ENCODE measurements around the gene C1orf226. TPM values are rescaled to one million over a fixed set of nuclear protein-coding genes. Genes with fewer than 3 reads are reported as not detected.
"Not testable (repeated sequence)": the region's sequence is repeated elsewhere in the genome, so short reads cannot be mapped to it uniquely, and the experiment has no call there.

Gene C1orf226
- 2.4 TPM in 1 of 2 replicates, not detected in the other for total RNA-seq (2014; rRNA removed; shearing (Covaris generic))

DNA sequence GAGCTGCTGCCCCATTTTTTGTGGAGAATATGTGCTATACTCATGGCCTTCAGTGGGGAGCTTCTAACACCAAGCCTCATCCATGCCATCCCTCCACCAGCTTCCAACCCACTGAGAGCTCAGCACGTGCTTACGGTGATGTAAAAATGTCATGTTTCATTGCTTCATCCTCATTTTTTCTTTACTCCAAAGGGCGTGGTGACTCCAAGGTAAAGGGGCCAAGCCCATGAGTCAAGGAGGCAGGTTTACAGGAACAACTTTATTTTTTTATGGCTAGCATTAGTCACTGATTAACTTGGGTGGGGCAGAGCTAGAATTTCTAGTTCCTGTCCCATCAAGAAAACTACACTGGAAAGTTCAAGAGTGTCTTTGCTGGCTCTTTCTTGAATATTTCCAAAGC, at the start of gene C1orf226:
Gene C1orf226, plus strand, starts transcription at position 346 of the 400 bp plus-strand sequence. CDS start 174 bp downstream, outside the sequence.
- DNase-seq (ENCODE audit: low spot score): no peak
- in situ Hi-C loops (cut with HindIII; ENCODE audit: low sequenced_read_pairs): no loop called here

GRCh38 chr1:162333991-162334390, 47.5 kb upstream of the C1orf226 start:
- in situ Hi-C loops (cut with HindIII; ENCODE audit: low sequenced_read_pairs): no loop called here
- no peak for DNase-seq (ENCODE audit: low spot score)

DNA sequence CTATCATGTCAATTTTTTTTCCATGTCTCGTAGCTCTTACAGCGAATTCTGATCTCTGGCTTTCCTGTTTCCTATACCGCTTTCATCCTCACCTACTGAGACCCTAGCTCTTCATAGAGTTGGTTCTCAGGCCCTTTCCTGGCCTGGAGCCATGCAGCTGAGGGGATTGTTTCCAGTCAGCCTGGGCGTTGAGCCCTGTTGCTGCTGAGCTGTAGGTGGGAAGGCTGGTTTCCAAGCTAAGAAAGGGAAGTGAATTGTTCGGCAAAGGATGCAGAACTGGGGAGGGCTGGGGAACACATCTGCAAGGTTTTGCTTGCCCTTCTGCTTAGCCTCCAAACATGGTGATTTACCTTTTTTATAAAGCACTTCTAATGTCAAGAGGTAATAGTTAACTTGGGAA, 46.4 kb upstream of the C1orf226 start:
- no peak for DNase-seq (ENCODE audit: low spot score)
- in situ Hi-C loops (cut with HindIII; ENCODE audit: low sequenced_read_pairs): no loop called here

DNA sequence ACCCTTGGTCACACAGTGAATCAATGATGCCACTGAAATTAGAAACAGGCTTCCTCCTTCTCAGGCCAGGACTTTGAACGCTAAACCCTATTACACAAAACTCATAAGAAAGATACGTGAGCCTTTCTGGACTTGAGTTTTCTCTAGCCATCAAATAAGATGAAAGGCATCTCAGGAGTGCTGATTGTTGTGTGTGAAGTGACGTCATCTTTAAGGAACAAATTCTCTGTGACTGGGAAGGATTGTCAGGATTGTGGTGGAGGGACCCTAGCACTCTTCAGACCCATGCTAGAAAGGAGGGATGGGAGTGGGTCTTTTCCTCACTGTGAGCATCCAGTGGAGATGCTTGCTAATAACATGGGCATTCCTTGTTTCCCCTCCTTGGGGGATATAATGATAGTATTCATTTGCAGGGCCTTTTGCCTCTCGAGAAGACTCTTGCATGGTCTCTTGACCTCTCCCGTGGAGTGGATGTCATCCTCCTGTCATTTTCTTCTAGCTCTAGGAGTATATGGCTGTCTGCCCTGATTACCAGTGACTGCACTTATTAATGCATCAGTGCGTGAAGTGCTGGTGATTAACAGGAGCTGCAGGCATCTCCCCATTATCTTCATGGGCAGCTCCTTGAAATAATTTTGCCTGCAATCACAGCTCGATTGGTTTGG, 44.8 kb upstream of the C1orf226 start:
- DNase-seq (ENCODE audit: low spot score): peak; percentile 19
- in situ Hi-C loops (cut with HindIII; ENCODE audit: low sequenced_read_pairs): no loop called here

DNA sequence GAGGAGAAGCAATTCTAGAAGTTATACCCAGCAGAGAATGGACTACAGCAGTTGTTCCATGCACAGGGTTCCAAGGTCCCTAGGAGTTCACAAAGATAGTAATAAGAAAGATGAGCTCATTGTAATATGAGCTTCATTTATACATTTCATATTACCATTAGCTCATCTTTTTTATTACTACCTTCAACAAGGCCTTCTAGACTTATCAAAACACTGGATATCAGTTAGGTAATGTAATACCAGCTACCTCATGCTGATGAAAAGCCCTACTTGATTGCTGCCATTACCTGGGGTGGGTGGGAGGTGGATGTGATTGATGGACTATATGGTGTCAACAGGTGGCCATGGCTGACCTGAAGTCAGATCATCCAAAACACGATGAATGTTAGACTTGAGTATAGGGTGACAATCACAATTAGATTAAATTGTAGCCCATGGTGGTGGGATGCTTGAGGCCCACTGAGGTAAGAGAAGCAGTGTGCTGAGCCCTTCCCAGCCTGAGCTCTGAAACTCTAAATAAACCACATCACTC, 39.0 kb upstream of the C1orf226 start:
- DNase-seq (ENCODE audit: low spot score): no peak

DNA sequence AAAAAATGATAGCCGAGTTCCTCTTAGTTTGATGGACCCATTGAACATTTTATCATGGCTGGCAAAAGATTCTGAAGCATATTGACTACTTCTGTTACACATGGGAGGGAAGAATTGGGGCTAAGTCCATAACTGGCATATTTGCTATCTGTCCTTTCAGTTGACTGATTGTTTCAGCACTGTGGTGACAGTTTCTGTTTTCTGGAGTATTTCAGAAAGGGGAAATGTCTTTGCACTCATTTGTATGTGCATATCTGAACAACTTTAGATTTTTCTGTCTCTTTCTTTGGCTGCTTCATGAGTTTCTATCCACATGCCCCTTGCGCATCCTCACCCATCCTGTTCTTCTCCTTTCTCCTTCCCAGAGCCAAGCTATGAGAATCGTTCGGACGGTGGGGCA, 38.1 kb upstream of the C1orf226 start:
- in situ Hi-C loops (cut with HindIII; ENCODE audit: low sequenced_read_pairs): no loop called here
- DNase-seq (ENCODE audit: low spot score): no peak

More for the DNA sequence above, 39.0 kb upstream of the C1orf226 start:
- in situ Hi-C loops (cut with HindIII; ENCODE audit: low sequenced_read_pairs): no loop called here

GRCh38 chr1:162347281-162347680, 34.2 kb upstream of the C1orf226 start:
- in situ Hi-C loops (cut with HindIII; ENCODE audit: low sequenced_read_pairs): no loop called here
- DNase-seq (ENCODE audit: low spot score): no peak

GRCh38 chr1:162349635-162350330, 31.7 kb upstream of the C1orf226 start:
- no peak for DNase-seq (ENCODE audit: low spot score)
- in situ Hi-C loops (cut with HindIII; ENCODE audit: low sequenced_read_pairs): no loop called here

- in situ Hi-C loops (cut with HindIII; ENCODE audit: low sequenced_read_pairs): no loop called here
These were observed 30.2 kb upstream of the C1orf226 start for GRCh38 chr1:162351246-162351842.

DNA sequence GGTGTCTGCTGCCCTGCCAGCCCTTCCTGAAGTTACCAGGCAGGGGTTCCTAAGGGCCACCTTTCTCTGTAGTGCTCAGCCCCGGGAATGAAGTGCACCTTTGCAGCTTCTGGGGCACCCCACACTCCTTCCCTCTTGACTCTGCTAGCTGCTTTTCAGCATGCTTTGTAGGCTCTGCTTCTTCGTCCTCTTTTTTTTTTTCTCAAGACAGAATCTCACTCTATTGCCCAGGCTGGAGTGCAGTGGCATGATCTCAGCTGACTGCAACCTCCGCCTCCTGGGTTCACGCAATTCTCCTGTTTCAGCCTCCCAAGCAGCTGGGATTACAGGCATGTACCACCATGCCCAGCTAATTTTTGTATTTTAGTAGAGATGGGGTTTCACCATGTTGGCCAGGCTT, 29.7 kb upstream of the C1orf226 start:
- DNase-seq (ENCODE audit: low spot score); in situ Hi-C loops (cut with HindIII; ENCODE audit: low sequenced_read_pairs): not testable (repeated sequence)

More at GRCh38 chr1:162351246-162351842, 30.2 kb upstream of the C1orf226 start:
- no peak for DNase-seq (ENCODE audit: low spot score)

DNA sequence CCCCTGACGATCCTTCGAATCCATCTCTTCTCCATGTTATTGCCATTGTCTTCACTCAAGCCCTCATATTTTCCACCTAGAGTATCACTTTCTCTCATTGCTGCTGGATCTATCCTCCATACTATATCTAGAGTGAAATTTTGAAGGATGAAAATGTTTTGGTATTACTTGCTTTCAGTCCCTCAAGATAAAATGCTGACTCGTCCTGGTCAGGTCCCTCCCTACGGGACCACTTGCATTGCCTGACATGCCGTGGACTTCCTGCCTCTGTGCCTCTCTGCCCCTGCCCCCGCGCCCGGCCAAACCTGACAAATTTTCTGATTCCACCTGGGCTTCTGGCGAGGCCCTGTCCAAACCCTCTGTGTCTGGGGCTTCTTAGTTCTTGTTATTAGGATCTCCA, 28.4 kb upstream of the C1orf226 start:
- no peak for DNase-seq (ENCODE audit: low spot score)
- in situ Hi-C loops (cut with HindIII; ENCODE audit: low sequenced_read_pairs): no loop called here

DNA sequence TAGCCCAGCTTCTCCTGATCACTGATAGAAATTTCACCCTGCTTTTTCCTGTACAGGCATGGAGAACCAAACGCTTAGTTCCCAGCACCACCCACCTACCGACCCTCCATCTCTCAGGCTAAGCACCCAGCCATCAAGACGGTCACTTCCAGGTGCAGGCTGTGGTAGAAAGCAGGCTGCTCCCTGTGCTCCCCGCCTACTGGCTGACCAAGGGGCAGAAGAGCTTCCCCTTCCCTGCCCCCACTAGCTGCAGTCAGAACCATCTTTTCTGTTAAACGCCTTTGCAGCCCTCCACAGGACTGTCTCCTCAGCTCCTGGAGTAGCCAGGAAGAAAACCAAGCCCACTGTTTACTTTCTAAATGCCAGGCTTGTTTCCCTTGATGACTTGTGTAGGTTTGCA, 27.8 kb upstream of the C1orf226 start:
- no peak for DNase-seq (ENCODE audit: low spot score)
- in situ Hi-C loops (cut with HindIII; ENCODE audit: low sequenced_read_pairs): no loop called here

DNA sequence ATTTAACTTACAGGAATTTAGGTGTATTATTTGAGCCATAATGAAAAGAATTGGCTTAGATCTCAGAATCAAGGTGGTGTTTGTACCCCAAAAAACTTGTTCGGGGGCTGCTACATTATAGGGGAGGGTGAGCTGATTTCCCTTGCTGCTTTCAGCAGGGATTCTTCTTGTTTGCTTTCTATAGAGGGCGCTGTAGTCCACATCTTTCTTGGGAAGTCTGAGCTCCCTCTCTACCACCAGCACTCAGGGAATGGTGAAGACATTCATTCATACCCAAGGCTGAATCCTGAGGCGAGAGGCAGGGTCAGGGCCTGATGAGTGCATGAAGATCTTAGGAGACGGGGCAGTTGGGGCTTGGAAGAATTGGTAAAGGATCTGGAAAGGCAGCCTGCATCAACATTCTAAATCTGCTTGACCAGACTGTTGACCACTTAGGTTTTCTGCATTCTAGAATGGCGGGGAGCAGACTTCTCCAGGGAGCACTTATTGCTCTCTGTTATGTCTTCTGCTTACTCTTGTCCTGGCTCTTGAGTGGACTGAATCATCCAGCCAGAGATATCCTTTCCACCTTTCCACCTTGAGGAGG, 23.8 kb upstream of the C1orf226 start:
- in situ Hi-C loops (cut with HindIII; ENCODE audit: low sequenced_read_pairs): no loop called here
- no peak for DNase-seq (ENCODE audit: low spot score)

DNA sequence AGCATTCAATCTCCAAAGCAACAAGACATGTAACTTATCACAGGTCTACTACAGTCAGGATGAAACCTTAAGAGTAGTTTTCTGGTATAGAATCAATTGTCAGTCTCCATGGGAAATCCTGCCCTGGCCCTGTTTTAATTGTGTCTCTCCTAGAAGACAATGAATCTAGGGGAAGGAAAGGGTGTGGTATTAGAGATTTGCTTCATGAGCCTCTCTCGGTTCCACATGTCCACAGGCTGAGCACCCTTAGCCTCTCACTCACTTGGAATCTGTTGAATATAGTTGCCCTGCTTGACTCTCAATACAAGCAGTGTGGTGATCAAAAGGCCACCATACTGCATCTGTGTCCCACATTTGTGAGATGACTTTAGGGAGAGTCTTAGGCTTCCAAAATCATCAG, 22.6 kb upstream of the C1orf226 start:
- DNase-seq (ENCODE audit: low spot score): no peak
- in situ Hi-C loops (cut with HindIII; ENCODE audit: low sequenced_read_pairs): no loop called here

- in situ Hi-C loops (cut with HindIII; ENCODE audit: low sequenced_read_pairs): no loop called here
- no peak for DNase-seq (ENCODE audit: low spot score)
These were observed 21.8 kb upstream of the C1orf226 start for GRCh38 chr1:162359523-162360236.

GRCh38 chr1:162360237-162360873, 21.2 kb upstream of the C1orf226 start:
- peak; percentile 23 for DNase-seq (ENCODE audit: low spot score)
- in situ Hi-C loops (cut with HindIII; ENCODE audit: low sequenced_read_pairs): no loop called here

DNA sequence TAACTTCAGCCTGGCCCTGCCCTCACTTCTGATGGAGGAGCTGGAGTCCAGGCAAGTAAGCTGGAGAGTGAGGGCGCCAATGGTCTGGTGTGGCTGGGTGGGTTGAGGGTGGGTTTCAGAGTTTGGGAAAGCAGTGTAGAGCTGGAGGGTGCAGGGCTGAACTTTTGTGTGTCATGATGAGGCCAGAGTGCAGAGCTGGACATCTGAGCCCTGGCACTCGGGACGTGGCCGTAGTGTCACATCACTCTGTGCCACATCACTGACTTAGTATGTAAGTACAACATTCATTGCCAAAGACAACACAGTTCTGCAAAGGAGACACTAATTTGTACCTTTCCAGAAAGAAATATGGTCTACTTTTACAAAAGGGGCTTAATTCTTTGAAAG, 20.7 kb upstream of the C1orf226 start:
- DNase-seq (ENCODE audit: low spot score): no peak
- in situ Hi-C loops (cut with HindIII; ENCODE audit: low sequenced_read_pairs): no loop called here

DNA sequence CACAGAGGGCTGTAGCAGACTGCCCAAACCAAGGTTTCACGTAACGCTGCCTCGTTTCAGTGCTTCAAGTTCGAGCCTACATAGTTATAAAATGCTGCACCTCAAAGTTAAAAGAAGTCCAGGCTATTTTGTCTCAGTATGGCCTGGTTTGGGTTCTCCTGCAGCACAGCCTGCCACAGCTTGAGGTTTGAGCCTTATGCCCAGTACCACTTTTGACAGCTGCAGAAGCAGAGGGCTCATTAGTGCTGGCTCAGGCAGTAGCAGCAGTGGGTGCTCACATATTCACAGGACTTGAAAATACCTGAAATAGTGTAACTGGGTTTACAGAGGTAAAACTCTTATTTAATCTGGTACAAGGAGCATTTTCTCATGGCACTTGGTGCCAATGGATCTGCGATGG, 20.2 kb upstream of the C1orf226 start:
- in situ Hi-C loops (cut with HindIII; ENCODE audit: low sequenced_read_pairs): no loop called here
- DNase-seq (ENCODE audit: low spot score): peak; percentile 16

DNA sequence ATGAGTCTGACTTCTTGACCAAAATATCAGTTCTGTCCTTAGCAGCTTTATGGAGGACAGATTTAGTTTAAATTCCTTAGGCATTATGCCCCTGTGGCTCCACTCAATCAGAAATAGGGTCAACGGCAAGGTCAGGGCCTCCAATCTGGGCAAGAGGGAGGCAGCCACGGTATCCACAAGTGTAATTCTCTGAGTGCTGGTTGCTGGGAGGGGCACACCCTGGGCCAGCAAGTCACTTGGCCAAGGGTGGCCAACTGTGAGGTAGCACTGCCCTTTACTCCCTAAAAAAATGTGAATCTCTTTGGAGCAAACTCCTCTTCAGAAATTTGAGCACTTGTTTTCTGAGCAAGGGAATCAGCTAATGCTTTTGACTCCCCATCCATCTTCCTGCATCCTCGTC, 17.7 kb upstream of the C1orf226 start:
- in situ Hi-C loops (cut with HindIII; ENCODE audit: low sequenced_read_pairs): no loop called here
- no peak for DNase-seq (ENCODE audit: low spot score)

Data from G401 (cell line).